HG02840 (cell line): ENCODE results near the gene GRPEL2.

Experiments used
- ATAC-seq: cut with Tn5 transposase; IDR thresholded peaks from one replicate; pipeline ENCODE4 v1.9.1; 2021; ENCODE audit warnings: mild to moderate bottlenecking, moderate library complexity, moderate number of reproducible peaks; ENCODE audit not compliant: unreplicated experiment, low FRiP score

Gene GRPEL2

GRCh38 chr5:149317281-149318048 is 27.8 kb upstream of the GRPEL2 start:
- ATAC-seq: no peak

GRCh38 chr5:149319174-149319573 is 26.1 kb upstream of the GRPEL2 start:
- ATAC-seq: no peak

- ATAC-seq: no peak
Observed at GRCh38 chr5:149320791-149321330, 24.4 kb upstream of the GRPEL2 start.

GRCh38 chr5:149322518-149322917 is 22.8 kb upstream of the GRPEL2 start:
- ATAC-seq: no peak

- no peak for ATAC-seq
Observed at GRCh38 chr5:149323210-149323609, 22.1 kb upstream of the GRPEL2 start.

GRCh38 chr5:149323621-149324205 is 21.6 kb upstream of the GRPEL2 start:
- no peak for ATAC-seq

- ATAC-seq: no peak
Observed at GRCh38 chr5:149324641-149325040, 20.7 kb upstream of the GRPEL2 start.

GRCh38 chr5:149325166-149325735 is 20.0 kb upstream of the GRPEL2 start:
- no peak for ATAC-seq

- ATAC-seq: no peak
Observed at GRCh38 chr5:149325894-149326293, 19.4 kb upstream of the GRPEL2 start.

GRCh38 chr5:149326611-149327010 is 18.7 kb upstream of the GRPEL2 start:
- ATAC-seq: no peak

GRCh38 chr5:149328177-149328576 is 17.1 kb upstream of the GRPEL2 start:
- ATAC-seq: no peak

GRCh38 chr5:149333711-149334443 is 11.4 kb upstream of the GRPEL2 start:
- ATAC-seq: no peak

GRCh38 chr5:149337736-149338135 is 7.6 kb upstream of the GRPEL2 start:
- ATAC-seq: no peak

- no peak for ATAC-seq
Observed at GRCh38 chr5:149338364-149338763, 6.9 kb upstream of the GRPEL2 start.

GRCh38 chr5:149340920-149341319 is 4.4 kb upstream of the GRPEL2 start:
- no peak for ATAC-seq

- ATAC-seq: no peak
Observed at GRCh38 chr5:149341876-149342275, 3.4 kb upstream of the GRPEL2 start.

- no peak for ATAC-seq
Observed at GRCh38 chr5:149344151-149344550, 1.1 kb upstream of the GRPEL2 start.

GRCh38 chr5:149345892-149346222 is 558 bp downstream of the GRPEL2 start:
- no peak for ATAC-seq

- ATAC-seq: no peak
Observed at GRCh38 chr5:149348518-149348917, 3.2 kb downstream of the GRPEL2 start.

GRCh38 chr5:149349382-149349781 is 4.1 kb downstream of the GRPEL2 start:
- no peak for ATAC-seq

- ATAC-seq: no peak
Observed at GRCh38 chr5:149352169-149352568, 6.9 kb downstream of the GRPEL2 start.
